ENCODE data around the gene U2SURP. TPM values are rescaled to one million over a fixed set of nuclear protein-coding genes. Genes with fewer than 3 reads are reported as not detected.

The U2SURP gene
- total RNA-seq, 1 donor from 2014 or later: 156 TPM

DNA sequence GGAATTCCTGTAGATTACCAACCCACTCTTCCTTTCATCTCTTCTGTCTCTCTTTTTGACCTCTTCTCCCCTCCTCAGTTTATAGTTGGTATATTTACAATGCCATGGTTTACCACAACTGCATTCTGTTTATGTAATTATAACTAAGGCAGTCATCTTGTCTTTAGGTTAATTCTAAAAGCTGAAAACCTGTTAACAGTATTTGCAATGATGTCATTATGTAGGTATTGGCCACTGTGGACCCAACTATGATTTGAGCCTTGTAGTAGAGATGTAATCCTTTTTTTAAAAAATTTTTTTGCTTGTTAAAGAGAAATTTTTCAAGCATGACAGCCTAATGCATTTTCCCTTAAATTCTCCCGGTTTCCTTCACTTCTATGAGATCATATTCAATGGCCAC, 87.5 kb downstream of the U2SURP start:
- no peak for DNase-seq (ENCODE audit: low spot score, unreplicated experiment)
- TF ChIP-seq, protein P1, sequence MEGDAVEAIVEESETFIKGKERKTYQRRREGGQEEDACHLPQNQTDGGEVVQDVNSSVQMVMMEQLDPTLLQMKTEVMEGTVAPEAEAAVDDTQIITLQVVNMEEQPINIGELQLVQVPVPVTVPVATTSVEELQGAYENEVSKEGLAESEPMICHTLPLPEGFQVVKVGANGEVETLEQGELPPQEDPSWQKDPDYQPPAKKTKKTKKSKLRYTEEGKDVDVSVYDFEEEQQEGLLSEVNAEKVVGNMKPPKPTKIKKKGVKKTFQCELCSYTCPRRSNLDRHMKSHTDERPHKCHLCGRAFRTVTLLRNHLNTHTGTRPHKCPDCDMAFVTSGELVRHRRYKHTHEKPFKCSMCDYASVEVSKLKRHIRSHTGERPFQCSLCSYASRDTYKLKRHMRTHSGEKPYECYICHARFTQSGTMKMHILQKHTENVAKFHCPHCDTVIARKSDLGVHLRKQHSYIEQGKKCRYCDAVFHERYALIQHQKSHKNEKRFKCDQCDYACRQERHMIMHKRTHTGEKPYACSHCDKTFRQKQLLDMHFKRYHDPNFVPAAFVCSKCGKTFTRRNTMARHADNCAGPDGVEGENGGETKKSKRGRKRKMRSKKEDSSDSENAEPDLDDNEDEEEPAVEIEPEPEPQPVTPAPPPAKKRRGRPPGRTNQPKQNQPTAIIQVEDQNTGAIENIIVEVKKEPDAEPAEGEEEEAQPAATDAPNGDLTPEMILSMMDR (IDR thresholded peaks at IDR 0.05; ENCODE audit: unreplicated experiment): no peak
- no peaks in the 10 kb centered on the region for H3K27me3 Mint-ChIP-seq
- peaks cover 6% of the 10 kb centered on the region for H3K9me3 Mint-ChIP-seq (ENCODE audit: low read depth)
- no peak overlapping the region for H3K4me3 Mint-ChIP-seq (ENCODE audit: low read depth)
- no peak overlapping the region for H3K27ac Mint-ChIP-seq
- peaks cover 2% of the 10 kb centered on the region for H3K36me3 Mint-ChIP-seq (ENCODE audit: insufficient read depth)
- H3K4me1 Mint-ChIP-seq (ENCODE audit: low read depth): no peaks in the 10 kb centered on the region

DNA sequence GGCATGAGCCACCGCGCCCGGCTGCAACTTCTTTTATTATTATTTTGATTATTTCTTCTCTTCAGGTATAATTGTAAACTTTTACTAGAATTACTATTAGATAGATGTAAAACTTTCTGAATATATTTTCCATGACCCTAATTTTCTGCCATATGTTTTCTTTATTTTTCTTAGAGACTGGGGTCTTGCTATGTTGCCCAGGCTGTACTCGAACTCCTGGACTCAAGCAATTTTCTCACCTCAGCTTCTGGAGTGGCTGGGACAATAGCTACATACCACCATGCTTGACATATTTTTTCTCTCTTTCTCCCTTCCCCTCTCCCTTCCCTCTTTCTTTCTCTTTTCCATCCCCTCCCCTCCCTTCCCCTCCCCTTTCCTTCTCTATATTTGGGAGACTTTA, 88.6 kb downstream of the U2SURP start:
- Mint-ChIP-seq H3K9me3 (ENCODE audit: low read depth) (peaks cover 1% of the 10 kb centered on the region), H3K4me3 (ENCODE audit: low read depth) (no peak overlapping the region), H3K36me3 (ENCODE audit: insufficient read depth) (peaks cover 2% of the 10 kb centered on the region), H3K27me3 (no peaks in the 10 kb centered on the region), H3K27ac (no peak overlapping the region), H3K4me1 (ENCODE audit: low read depth) (no peaks in the 10 kb centered on the region)
- DNase-seq (ENCODE audit: low spot score, unreplicated experiment): no peak
- TF ChIP-seq, protein P1 (IDR thresholded peaks at IDR 0.05; ENCODE audit: unreplicated experiment): no peak

DNA sequence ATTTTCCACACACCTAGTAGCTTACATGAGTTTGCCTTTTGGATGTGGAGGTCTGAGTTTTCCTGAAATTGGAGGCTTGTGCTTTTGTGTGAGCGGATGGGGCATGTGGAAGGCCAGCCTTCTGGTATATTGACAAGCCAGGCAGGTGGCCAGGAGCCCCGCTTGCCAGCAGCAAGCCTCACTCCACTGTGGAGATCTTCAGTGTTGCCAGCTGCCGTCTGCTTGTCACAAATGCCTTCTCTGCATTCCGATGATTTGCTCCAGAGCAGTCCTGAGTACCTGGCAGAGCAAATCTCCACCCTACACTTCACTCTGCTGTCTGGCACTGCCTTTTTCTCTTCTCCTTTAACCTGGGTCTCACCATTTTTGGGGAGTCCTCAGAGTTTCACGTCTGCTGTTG, 89.1 kb downstream of the U2SURP start:
- Mint-ChIP-seq H3K4me3 (ENCODE audit: low read depth) (no peak overlapping the region), H3K9me3 (ENCODE audit: low read depth) (no peaks in the 10 kb centered on the region), H3K36me3 (ENCODE audit: insufficient read depth) (peaks cover 2% of the 10 kb centered on the region), H3K4me1 (ENCODE audit: low read depth) (no peaks in the 10 kb centered on the region), H3K27me3 (no peaks in the 10 kb centered on the region), H3K27ac (peak overlapping the region; percentile 3)
- DNase-seq (ENCODE audit: low spot score, unreplicated experiment): no peak
- TF ChIP-seq, protein P1 (IDR thresholded peaks at IDR 0.05; ENCODE audit: unreplicated experiment): no peak

DNA sequence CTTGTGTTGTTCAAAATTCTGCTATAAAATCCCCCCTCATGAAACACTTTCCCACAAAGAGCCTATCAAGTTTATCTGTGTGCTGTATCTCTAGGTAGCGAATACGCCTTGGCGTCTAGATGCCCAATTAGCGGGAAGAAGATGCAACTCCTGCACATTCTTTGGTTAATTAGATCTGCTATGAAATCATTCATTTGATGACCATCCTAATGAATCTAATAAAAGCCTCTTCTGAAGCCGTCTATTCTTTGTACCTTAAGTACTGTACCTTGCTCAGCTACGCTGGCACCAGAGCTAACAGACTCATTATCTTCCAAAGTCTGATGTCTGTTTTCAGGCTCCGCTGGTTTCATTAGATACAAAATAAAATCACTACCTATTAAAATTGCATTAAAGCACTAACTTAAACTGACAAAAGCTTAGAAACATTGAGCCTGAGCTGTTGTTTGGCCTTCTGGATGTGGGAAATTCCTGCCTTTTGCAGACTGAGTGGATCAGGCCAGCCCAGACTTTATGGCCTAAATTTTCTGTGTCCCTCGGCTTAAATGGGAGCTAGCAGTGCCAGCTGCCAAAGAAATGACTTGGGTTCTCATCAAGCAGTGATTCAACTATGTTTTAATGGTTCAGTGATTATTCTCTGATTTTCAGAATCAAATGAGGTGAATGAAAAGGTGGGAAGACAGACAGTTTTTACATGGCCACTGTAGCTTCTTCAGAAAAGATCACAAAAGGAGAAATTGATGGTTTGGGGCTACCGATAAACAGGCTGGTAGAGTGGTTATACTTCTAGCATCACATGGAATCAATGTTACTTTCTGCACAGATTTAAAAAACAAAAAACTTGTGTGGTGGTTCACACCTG, 89.8 kb downstream of the U2SURP start:
- H3K36me3 Mint-ChIP-seq (ENCODE audit: insufficient read depth): peaks cover 2% of the 10 kb centered on the region
- no peaks in the 10 kb centered on the region for H3K27me3 Mint-ChIP-seq
- no peaks in the 10 kb centered on the region for H3K9me3 Mint-ChIP-seq (ENCODE audit: low read depth)
- H3K27ac Mint-ChIP-seq: no peak overlapping the region
- TF ChIP-seq, protein P1 (IDR thresholded peaks at IDR 0.05; ENCODE audit: unreplicated experiment): no peak
- H3K4me3 Mint-ChIP-seq (ENCODE audit: low read depth): no peak overlapping the region
- DNase-seq (ENCODE audit: low spot score, unreplicated experiment): no peak
- H3K4me1 Mint-ChIP-seq (ENCODE audit: low read depth): no peaks in the 10 kb centered on the region

DNA sequence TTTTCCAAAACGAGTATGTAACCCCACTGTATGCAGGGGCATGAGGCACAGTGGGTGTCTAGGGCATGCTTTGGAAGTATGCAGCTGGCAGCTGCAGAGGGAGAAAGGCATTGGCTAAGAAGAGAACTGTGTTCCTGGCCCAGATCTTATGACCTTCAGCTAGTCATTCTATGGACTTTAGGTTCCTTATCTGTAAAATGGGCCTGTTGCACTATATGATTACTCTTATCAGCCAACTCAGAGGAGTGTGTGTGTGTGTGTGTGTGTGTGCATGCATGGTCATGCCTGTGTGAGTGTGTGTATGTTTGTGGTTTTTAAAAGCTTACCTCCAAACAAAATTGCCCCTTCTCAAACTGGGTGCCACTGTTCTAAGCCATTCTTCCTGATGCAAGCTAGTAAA, 90.8 kb downstream of the U2SURP start:
- DNase-seq (ENCODE audit: low spot score, unreplicated experiment): no peak
- Mint-ChIP-seq H3K9me3 (ENCODE audit: low read depth) (peaks cover 5% of the 10 kb centered on the region), H3K27me3 (no peaks in the 10 kb centered on the region), H3K4me3 (ENCODE audit: low read depth) (no peak overlapping the region), H3K4me1 (ENCODE audit: low read depth) (no peaks in the 10 kb centered on the region), H3K27ac (no peak overlapping the region), H3K36me3 (ENCODE audit: insufficient read depth) (peaks cover 2% of the 10 kb centered on the region)
- TF ChIP-seq, protein P1 (IDR thresholded peaks at IDR 0.05; ENCODE audit: unreplicated experiment): no peak
